GM21515 (cell line): ENCODE data around the gene NR1H3.
"Not testable (repeated sequence)": the region's sequence is repeated elsewhere in the genome, so short reads cannot be mapped to it uniquely, and the experiment has no call there.

Experiments used
- ATAC-seq: cut with Tn5 transposase; IDR thresholded peaks from one replicate; pipeline ENCODE4 v1.9.1; 2021; ENCODE audit not compliant: unreplicated experiment

NR1H3 gene

GRCh38 chr11:47257517-47258316 is at the start of gene NR1H3:
Gene NR1H3, plus strand, starts transcription at chr11:47257996. Its CDS starts 1,221 bp downstream, at chr11:47259217.
- ATAC-seq: no peak

- ATAC-seq: not testable (repeated sequence)
Observed at GRCh38 chr11:47208008-47208552, 49.7 kb upstream of the NR1H3 start.

GRCh38 chr11:47208628-47209027 is 49.2 kb upstream of the NR1H3 start:
- no peak for ATAC-seq

GRCh38 chr11:47212938-47213337 is 44.9 kb upstream of the NR1H3 start:
- ATAC-seq: no peak

GRCh38 chr11:47213950-47214565 is 43.7 kb upstream of the NR1H3 start:
- peak; percentile 40 for ATAC-seq

GRCh38 chr11:47215366-47215910 is 42.4 kb upstream of the NR1H3 start:
- ATAC-seq: no peak

- ATAC-seq: no peak
Observed at GRCh38 chr11:47216121-47216798, 41.5 kb upstream of the NR1H3 start.

- ATAC-seq: no peak
Observed at GRCh38 chr11:47220401-47220821, 37.4 kb upstream of the NR1H3 start.

GRCh38 chr11:47222696-47223095 is 35.1 kb upstream of the NR1H3 start:
- no peak for ATAC-seq

GRCh38 chr11:47225552-47226400 is 32.0 kb upstream of the NR1H3 start:
- peak; percentile 90 for ATAC-seq

- ATAC-seq: no peak
Observed at GRCh38 chr11:47229161-47229560, 28.6 kb upstream of the NR1H3 start.

GRCh38 chr11:47233051-47233450 is 24.7 kb upstream of the NR1H3 start:
- no peak for ATAC-seq

- no peak for ATAC-seq
Observed at GRCh38 chr11:47233989-47234668, 23.7 kb upstream of the NR1H3 start.

- ATAC-seq: no peak
Observed at GRCh38 chr11:47234669-47235100, 23.1 kb upstream of the NR1H3 start.

- ATAC-seq: no peak
Observed at GRCh38 chr11:47235163-47235562, 22.6 kb upstream of the NR1H3 start.

- no peak for ATAC-seq
Observed at GRCh38 chr11:47236482-47236881, 21.3 kb upstream of the NR1H3 start.

- no peak for ATAC-seq
Observed at GRCh38 chr11:47239852-47240251, 17.9 kb upstream of the NR1H3 start.

- no peak for ATAC-seq
Observed at GRCh38 chr11:47241841-47242301, 15.9 kb upstream of the NR1H3 start.

GRCh38 chr11:47242596-47243192 is 15.1 kb upstream of the NR1H3 start:
- ATAC-seq: no peak
